ENCODE results near the gene ADAMTS9. TPM values are rescaled to one million over a fixed set of nuclear protein-coding genes. Genes with fewer than 3 reads are reported as not detected.
A peak's percentile ranks its signal among the peaks of the same experiment; 100 is the strongest.
"Not testable (repeated sequence)": the region's sequence is repeated elsewhere in the genome, so short reads cannot be mapped to it uniquely, and the experiment has no call there.

The ADAMTS9 gene
- polyA plus RNA-seq, 12 donors: 58.0 to 123 (median 91.2) TPM; not detected in 1

DNA sequence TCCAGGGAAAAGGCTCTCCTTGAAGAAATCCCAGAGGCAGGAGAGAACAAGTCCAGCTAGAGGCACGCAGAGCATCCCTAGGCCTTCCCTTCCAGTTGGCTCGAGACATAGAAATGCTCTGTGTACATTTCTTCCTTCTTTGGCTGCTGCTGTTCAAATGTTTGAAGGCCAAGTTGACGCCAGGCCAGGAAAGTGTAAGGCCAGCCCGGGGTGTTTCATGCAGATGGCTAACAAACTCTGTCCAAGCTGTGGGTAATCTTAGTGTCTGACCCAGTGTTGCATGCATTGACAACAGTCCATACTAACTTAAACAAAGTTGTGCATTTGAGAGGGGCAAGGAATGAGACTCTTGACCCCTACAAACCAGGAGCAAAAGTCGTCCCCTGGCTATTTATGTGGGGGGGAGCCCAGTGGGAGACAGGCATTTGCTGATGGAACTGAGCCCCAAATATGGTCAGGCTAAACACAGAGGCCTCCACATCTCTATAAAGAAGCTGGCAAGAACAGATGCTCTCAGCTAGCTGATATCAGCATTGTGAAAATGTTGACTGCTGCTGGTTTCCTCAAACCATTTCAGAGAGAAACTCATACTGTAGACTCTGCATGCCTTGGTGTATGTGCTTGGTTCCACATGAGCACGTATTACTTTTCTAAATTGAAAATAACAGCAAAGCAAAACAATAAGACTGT, 139.5 kb downstream of the ADAMTS9 start:
- peak; percentile 88 for DNase-seq

DNA sequence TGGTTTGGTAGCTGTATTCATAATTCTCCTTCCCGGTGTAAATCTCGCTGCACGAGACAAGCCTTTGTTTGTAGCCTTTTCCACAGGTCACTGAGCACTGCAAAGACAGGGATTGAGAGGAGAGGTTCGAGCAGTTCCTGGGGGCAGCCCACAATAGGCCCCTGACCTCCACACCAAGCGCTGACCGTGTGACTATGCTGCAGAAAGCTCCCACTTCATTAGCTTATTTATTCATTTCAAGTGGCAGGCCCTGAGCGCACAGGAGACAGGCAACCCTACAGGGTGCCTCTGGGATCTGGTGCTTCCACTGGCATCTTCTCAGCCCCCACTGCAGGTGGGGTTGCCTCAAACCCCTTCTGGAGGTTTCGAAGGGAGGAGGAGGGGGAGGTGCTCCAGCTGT, 140.9 kb downstream of the ADAMTS9 start:
- no peak for DNase-seq

DNA sequence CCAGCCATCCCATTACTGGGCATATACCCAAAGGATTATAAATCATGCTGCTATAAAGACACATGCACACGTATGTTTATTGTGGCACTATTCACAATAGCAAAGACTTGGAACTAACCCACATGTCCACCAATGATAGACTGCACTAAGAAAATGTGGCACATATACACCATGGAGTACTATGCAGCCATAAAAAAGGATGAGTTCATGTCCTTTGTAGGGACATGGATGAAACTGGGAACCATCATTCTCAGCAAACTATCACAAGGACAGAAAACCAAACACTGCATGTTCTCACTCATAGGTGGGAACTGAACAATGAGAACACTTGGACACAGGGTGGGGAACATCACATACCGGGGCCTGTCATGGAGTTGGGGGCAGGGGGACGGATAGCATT, 142.6 kb downstream of the ADAMTS9 start:
- DNase-seq: not testable (repeated sequence)

DNA sequence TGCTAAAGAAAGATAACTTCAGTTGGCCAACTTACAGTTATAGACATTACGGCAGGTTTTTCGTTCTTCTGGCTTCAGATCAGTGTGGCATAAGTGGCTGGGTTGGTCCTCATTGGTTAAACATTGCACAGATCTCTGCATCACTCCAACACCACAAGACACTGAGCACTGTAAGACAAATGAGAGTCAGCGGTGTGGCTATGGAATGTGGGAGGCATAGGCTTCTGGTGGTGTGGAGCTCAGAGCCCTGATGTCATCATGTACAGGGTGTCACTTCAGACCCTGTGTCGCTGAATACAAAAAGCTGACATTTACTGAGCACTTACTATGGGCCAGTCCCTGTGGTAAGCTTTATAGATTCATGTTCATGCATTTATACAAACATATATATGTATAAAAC, 146.0 kb downstream of the ADAMTS9 start:
- no peak for DNase-seq

DNA sequence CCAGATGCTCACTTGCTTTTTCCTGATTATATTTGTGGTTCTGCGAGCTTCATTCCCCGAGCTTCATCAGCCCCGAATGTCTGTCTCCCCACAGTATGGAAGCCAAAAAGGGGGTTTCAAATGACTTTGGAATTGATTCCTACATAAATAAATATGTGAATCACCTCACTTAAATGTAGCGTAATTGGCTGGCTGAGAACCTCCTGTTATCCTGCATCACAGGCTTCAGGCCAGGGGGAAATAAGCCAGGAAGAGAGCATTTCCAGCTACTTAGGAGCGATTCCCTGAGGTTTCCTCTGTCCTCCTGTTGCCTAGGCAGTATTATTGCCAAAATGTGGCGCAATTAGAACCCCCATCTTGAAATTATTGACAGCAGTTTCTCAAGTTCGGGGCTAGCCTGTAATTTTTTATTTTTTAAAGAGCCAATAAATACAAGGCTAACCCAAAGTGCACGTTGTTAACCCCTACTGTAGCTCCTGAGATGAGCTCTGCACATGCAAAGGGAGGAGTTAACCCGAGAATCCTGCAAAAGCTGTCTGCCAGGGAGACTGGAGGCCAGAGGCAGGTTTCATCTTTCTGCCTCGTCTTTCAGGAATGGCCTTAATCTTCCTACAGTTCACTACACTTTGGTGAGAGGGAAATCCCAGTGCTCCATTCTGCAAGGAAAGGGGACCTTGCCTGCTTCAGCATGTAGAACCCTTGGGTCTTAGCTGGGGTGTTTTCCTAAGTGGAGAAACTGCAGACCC, 148.2 kb downstream of the ADAMTS9 start:
- DNase-seq: peak; percentile 93

DNA sequence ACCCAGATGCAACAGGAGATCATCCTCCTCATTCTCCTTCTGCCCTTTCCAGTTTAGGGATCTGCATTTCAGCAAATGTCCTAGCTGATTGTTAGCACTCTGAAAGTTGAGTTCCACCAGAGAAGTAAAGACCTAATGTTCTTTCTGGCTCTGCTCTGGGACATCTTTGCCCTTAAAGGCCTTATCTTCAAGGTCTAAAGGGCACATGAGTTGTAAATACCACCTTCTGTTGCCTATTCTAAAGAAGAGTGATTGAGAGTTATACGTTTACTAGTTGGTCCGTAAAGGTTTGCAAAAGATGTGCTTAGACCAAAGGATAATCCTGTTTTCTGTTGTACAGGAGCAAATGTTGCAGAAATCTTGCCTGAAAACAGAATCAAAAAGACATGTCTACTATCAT, 151.6 kb downstream of the ADAMTS9 start:
- no peak for DNase-seq

DNA sequence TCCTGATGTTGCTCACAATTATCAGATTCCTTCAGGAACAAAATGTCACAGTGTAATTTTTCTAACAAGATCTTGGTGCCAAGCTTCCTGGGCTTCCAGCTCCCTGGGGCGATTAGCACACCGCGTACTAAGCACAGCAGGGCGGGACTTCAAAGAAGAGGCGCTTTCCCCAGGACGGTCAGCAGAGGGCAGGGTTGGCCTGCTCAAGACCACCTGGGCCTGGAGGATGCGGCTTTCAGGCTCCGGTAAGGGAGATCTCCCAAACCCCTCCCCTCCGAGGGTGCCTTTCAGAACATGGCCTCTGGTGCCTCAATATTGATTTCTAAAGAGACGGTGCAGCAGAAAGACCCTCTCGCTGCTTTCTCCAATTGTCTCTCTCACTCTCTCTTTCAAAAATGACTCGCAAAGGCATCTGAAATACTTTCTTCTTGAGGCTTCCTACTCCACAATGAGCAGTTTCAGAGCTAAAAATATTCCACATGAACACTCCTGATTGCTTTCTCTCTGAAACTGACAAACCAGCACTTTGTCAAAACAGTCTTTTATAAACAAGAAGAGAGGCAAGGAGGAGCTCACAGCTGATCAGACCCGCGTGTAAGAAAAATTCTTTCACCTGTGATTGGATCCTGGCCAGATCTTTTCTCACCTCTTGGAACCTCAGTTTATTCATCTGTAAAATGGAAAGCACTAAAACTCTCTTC, 154.0 kb downstream of the ADAMTS9 start:
- peak; percentile 90 for DNase-seq

DNA sequence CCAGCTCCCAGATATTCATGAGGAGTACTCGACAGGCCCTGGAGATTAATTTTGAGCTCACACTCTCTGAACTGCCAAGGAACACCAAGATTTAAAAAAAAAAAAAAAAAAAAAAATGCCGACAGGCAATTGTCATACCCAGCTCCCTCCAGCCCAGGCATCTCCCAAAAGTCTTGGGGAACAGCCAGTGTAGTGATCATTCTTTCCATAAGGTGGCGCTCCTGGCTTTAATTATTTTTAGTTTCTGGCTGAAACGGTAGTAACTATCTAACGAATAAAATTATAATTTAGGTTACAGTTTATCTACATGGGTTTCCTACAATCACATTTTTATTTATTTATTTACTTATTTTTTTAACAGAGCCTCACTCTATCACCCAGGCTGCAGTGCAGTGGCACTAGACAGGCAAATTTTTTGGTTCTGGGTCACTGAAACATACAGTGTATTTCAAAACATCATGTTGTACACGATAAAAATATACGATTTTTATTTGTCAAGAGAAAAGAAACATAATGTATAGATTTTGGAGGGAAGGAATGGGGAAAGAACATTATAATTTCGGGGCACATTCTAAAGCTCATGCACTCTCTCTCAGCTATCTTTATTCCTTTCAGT, 157.3 kb downstream of the ADAMTS9 start:
- peak; percentile 77 for DNase-seq

DNA sequence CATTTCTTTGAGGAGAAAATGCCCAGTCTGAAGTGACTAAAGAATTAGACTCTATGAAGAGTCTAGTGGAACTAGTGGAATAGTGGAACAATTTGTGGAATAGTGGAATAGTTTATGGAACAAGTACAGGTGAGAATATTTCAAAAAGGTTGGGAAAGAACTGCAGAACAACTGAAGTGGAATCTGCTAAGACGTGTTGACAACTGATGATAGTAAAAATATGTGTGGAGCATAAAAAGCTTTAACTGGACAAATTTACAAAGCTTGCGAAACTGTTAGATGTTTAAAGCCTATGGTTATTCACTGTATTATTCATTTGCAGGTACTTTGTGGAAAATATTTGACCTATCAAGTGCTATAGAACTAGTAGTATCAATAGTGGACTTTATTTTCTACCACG, 164.5 kb downstream of the ADAMTS9 start:
- DNase-seq: no peak

DNA sequence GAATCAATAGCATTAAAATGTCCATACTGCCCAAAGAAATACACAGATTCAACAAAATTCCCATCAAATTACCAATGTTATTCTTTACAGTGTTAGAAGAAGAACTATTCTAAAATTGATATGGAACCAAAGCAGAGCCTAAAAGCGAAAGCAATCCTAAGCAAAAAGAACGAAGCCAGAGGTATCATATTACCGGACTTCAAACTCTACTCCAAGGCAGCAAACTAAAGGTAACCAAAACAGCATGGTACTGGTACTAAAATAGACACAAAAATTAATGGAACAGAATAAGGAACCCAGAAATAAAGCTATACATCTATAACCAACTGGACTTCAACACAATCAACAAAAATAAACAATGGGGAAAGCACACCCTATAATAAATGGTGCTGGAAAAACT, 167.5 kb downstream of the ADAMTS9 start:
- DNase-seq: no peak

DNA sequence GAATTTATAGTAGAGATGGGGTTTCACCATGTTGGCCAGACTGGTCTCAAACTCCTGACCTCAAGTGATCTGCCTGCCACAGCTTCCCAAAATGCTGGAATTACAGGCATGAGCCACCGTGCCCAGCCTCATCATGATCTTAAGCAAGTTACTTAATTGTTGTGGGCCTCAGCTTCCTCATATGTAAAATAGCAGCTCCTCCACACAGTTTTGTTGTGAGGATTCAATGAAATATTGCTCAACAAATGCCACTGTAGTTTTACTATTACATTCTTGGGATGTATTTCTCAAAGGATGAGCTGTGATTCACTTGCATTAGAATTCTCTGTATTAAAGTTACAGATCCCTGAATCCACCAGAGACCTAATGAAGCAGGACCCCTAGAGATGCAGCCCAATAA, 168.8 kb downstream of the ADAMTS9 start:
- no peak for DNase-seq

DNA sequence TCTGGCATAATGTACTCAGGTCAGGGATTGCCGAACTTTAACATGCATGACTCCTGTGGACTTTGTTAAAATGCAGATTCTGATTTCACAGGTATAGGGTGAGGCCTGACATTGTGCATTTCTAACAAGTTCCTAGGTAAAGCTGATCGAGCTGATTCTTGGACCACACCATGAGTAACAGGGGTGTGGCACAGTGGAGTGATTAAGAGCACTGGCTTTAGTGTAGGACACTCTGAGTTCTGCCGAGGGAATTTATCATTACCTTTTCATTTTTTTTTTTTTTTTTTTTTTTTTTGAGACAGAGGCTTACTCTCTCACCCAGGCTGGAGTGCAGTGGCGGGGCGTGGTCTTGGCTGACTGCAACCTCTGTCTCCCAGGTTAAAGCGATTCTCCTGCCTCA, 169.3 kb downstream of the ADAMTS9 start:
- DNase-seq: no peak

DNA sequence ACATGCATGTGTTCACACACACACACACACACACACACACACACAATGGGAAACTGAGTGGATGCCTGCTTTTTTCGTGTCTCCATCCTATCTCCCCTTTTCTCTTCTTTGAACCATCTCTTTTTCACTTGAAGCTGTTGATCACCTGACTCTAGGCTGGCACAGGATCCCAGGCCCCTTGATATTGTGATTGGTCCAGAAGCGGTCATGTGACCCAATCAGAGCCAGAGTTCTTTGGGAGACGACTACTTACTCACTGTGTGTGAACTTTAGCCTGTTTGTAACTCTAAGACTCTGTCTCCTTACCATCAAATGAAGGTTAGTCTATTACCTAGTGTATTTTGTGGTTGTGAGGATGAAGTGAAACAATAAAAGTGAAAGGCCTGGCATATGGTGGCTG, 172.9 kb downstream of the ADAMTS9 start:
- no peak for DNase-seq

DNA sequence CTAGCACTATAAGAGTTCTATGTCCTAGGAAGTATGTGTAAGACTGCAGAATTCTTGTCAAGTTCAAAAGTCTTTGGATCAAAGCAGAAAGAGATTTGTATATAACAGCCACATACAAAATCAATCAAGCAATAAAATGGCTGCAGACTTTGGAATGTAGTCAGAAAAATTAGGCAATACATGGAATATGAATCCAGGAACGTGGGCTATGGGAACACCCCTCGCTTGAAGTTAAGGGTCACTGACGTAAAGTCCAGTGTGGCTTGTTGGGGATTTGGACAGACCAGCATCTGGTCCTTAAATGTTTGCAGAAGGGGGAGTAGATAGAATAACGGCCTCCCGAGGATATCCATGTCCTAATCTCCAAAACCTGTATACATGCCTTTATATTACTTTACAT, 178.6 kb downstream of the ADAMTS9 start:
- DNase-seq: no peak

DNA sequence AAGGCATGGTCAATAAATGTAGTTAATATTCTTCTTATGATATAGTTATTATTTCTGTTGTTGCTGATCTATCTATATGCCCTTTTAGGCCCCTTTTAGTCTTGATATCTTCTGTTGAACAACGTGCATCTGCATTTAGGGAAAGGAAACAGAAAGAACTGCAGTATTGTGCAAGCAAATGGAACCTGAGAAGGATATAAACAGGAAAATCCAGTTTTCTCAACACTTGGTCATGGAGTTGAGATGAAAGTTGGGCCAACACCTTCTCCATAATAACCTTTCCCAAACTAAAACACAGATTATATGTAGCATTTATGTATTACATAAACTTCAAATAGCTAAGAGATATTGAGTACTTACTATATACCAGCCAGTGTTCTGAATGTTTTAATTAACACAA, 179.7 kb downstream of the ADAMTS9 start:
- DNase-seq: no peak

DNA sequence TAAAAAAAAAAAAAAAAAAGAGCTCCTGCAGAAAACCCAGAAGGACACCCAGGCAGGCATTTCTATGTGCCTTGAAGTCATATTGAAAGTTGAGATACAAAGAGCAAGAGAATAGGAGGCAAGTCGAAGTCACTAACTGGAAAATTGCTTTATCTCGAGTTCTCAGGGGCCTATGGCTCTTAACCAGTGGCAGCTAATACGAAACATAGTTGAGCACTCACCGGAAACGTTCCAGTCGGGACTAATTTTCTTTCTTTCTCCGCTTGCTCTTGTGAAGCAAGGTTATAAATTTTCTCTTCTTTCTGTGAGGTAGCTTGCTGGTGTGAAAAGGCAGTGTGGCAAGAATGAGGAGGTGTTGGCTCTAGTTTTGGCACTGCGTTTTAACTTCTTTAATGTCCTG, 181.5 kb downstream of the ADAMTS9 start:
- no peak for DNase-seq

DNA sequence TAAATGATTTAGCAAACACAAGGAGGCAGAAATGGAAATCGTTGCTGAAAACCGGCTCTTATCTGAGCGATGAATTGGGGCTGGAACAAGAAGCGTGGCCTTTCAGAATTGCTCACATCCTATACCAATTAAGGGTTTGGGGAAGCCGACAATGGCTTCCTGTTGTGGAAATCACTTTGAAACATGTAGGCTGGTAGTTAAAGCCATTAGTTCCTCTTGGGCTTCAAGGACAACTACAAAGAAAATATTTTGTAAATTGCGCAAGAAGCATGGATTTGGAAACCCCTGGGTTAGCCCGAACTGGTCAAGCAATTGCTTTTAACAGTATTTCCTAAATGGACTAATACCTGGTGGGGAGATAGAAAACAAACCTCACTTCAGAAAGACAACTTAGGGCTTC, 182.4 kb downstream of the ADAMTS9 start:
- DNase-seq: no peak

DNA sequence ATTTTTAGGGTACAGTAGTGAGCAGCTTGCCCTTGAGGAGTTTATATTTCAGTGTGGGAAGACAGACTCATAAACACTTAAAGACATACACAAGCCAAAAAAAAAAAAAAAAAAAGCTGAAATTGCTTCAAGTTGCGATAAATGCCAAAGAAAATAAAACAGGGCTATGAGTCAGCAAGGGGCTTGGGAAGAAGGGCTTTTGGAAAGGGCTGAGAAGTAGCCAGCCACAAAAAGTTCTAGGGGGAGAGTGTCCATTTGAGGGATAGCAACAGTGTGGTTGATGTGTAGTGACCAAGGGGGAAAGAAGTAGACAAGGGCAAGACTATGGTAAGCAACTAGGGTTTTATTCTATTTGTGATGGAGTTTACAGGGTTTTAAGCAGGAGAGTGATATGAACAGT, 185.5 kb downstream of the ADAMTS9 start:
- DNase-seq: no peak

DNA sequence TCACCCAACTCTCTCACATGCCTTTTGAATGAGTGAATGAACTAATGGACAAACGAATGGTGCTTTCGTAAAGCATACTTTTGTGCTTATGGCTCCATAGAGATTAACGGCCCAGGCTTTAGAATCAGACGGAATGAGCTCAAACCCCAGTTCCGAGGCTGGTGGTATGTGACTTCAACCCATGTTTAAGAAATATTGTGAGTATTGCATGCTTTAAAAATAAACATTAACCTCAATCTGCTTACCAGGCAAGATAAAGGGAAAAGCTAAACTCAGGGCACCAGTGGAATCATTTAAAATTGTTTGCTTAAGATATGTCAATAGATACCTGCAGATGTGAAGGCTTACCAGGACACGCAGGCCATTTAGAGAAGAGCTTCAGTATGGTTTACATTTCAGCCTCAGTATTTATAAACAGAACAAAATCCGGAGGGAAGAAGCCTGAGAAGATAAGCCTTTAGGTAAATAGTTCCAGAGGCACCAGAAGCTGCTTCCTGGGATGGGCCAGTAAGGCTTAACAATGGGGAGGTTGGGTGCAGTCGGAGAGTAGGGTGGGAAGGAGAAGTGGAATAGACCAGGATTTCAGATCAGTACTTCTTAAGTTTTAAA, 186.4 kb downstream of the ADAMTS9 start:
- DNase-seq: no peak

DNA sequence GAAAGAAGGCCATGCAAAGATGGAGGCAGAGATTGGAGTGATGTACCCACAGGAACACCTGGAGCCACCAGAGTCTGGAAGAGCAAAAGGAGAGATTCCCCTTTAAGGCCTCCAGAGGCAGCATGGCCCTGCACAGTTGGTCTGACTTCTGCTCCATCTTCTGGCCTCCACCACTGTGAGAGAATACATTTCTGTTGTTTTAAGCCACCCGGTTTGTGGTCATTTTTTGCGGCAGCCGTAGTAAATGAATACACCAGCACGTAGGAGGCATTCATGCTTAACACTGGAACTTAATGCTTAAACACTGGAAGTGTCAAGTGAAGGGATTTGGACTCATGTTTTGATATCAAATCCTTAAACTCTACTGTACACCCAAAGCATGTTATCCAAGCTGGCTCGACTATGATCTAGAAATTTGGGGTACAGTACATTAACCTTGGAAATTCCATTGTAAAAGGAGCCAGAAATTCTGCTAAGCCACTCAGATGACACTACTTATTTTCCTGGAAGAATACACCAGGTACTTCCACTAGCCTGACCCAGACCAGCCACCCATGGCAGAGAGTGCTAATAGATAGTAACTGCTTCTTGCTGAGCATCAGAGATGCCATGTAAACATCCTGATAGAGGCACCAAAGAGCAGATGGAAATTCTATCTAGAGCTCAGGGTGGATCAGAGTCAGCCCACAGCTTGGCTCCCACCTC, 190.9 kb downstream of the ADAMTS9 start:
- DNase-seq: no peak

DNA sequence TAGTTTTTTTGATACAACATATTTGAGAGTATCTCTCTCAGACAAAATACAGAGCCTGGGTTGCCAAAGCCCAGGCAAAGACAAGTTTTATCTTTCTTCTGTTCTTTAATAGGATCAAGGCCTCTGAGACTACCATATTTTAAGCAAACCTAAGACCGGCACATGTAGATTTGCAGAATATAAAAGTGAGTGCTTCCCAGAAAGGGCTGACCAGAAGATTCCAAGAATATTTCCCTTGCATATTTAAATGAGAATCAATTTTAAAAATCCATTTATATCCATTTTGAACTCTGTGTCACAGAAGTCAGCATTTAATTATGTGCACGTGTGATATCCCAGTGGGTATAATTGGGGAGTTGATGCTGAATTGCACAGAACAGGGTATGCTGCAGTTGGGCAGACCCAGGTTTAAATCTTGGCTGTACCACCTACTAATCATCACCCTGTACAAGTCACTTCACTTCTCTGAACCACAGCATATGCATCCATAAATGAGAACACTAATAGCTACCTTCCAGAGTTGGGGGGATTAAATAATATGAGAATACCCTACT, 191.9 kb downstream of the ADAMTS9 start:
- DNase-seq: no peak
